GM23338 (cell line): ENCODE data around the gene FAM222A. TPM values are rescaled to one million over a fixed set of nuclear protein-coding genes. Genes with fewer than 3 reads are reported as not detected.

Experiments
- ATAC-seq: fragments of 200-7000 bp; cut with Tn5 transposase; 3 replicates; pipeline ENCODE4 v1.9.1; 2020
- DNase-seq: peaks from one replicate; pipeline ENCODE4 v3.0.0-alpha.2; 2015; ENCODE audit warnings: low spot score
- H2AFZ ChIP-seq: fragments of 200-600 bp; sonication (generic); 2 replicates; pipeline ENCODE4 v1.8.0; 2016; ENCODE audit warnings: antibody characterized with exemption, mild to moderate bottlenecking, moderate library complexity
- H3F3A ChIP-seq: fragments of 200-600 bp; sonication (generic); replicated peaks from 2 replicates; pipeline ENCODE4 v1.8.0; 2017; ENCODE audit warnings: antibody characterized with exemption, mixed run types, low read depth
- H3K27ac ChIP-seq: fragments of 200-600 bp; sonication (generic); 2 replicates; pipeline ENCODE4 v1.6.1; 2016; ENCODE audit warnings: low read depth
- H3K27me3 ChIP-seq: fragments of 200-600 bp; sonication (generic); 2 replicates; pipeline ENCODE4 v1.8.0; 2016; ENCODE audit warnings: mild to moderate bottlenecking, mixed run types, moderate library complexity; ENCODE audit not compliant: insufficient read depth
- H3K36me3 ChIP-seq: fragments of 200-600 bp; sonication (generic); 2 replicates; pipeline ENCODE4 v1.8.0; 2016; ENCODE audit warnings: mild to moderate bottlenecking; ENCODE audit not compliant: insufficient read depth
- H3K4me1 ChIP-seq: fragments of 200-600 bp; sonication (generic); 2 replicates; pipeline ENCODE4 v1.8.0; 2016; ENCODE audit warnings: mild to moderate bottlenecking, moderate library complexity; ENCODE audit not compliant: insufficient read depth
- H3K4me2 ChIP-seq: fragments of 200-600 bp; sonication (generic); 2 replicates; pipeline ENCODE4 v1.7.1; 2017; ENCODE audit warnings: mixed run types
- H3K4me3 ChIP-seq: fragments of 200-600 bp; sonication (generic); 2 replicates; pipeline ENCODE4 v1.6.1; 2016; ENCODE audit warnings: mixed run types
- H3K79me2 ChIP-seq: fragments of 200-600 bp; sonication (generic); replicated peaks from 2 replicates; pipeline ENCODE4 v1.8.0; 2017; ENCODE audit warnings: mild to moderate bottlenecking; ENCODE audit not compliant: insufficient read depth
- H3K9me2 ChIP-seq: fragments of 200-600 bp; sonication (generic); 2 replicates; pipeline ENCODE4 v1.8.0; 2017; ENCODE audit not compliant: insufficient read depth
- H4K20me1 ChIP-seq: fragments of 200-600 bp; sonication (generic); replicated peaks from 2 replicates; pipeline ENCODE4 v1.8.0; 2017; ENCODE audit warnings: mild to moderate bottlenecking; ENCODE audit not compliant: insufficient read depth
- H3K27ac Mint-ChIP-seq: 2 replicates; pipeline ENCODE4 v1.8.0; 2020; ENCODE audit warnings: inconsistent platforms, mild to moderate bottlenecking, moderate library complexity, mixed read lengths
- H3K27me3 Mint-ChIP-seq: 3 replicates; pipeline ENCODE4 v1.8.0; 2022; ENCODE audit warnings: low read depth, mild to moderate bottlenecking, moderate library complexity, mixed read lengths, inconsistent platforms; ENCODE audit not compliant: insufficient read depth, poor library complexity
- H3K36me3 Mint-ChIP-seq: 3 replicates; pipeline ENCODE4 v1.8.0; 2021; ENCODE audit warnings: low read depth, mild to moderate bottlenecking, inconsistent platforms, moderate library complexity, mixed read lengths
- H3K4me1 Mint-ChIP-seq: 3 replicates; pipeline ENCODE4 v1.8.0; 2020; ENCODE audit warnings: mild to moderate bottlenecking, inconsistent platforms, mixed read lengths
- H3K4me3 Mint-ChIP-seq: 3 replicates; pipeline ENCODE4 v1.8.0; 2021; ENCODE audit warnings: moderate library complexity, mild to moderate bottlenecking, inconsistent platforms, mixed read lengths
- H3K9me3 Mint-ChIP-seq: 3 replicates; pipeline ENCODE4 v1.8.0; 2020; ENCODE audit warnings: moderate library complexity, mild to moderate bottlenecking, inconsistent platforms, mixed read lengths
- CREB1 ChIP-seq: fragments of 250-450 bp; sonication (Bioruptor Pico); IDR thresholded peaks from 2 replicates; pipeline ENCODE4 v1.5.0; 2020; ENCODE audit warnings: low read depth, mild to moderate bottlenecking, moderate library complexity
- CTCF ChIP-seq, 2 experiments: fragments of 200-600 bp in 1 of 2; sonication (generic) in 1 of 2; conservative IDR thresholded peaks; 2 replicates each; pipeline versions ENCODE4 v1.5.1 to v1.6.1; 2016 to 2017; ENCODE audit warnings: antibody characterized with exemption in 2 of 2, low read depth in 2 of 2, mild to moderate bottlenecking in 2 of 2, moderate library complexity in 1 of 2
- ETS1 ChIP-seq: IDR thresholded peaks from 2 replicates; pipeline ENCODE4 v1.6.1; 2016; ENCODE audit warnings: antibody characterized with exemption
- EZH2 ChIP-seq: fragments of 200-600 bp; sonication (generic); IDR thresholded peaks from one replicate; pipeline ENCODE4 v1.8.0; 2017; ENCODE audit warnings: antibody characterized with exemption, mild to moderate bottlenecking, low read depth; ENCODE audit not compliant: unreplicated experiment
- EZH2phosphoT487 ChIP-seq: fragments of 200-600 bp; sonication (generic); IDR thresholded peaks from one replicate; pipeline ENCODE4 v1.8.1; 2018; ENCODE audit warnings: antibody characterized with exemption; ENCODE audit not compliant: unreplicated experiment
- JUNB ChIP-seq: IDR thresholded peaks from one replicate; pipeline ENCODE4 v1.6.1; 2016; ENCODE audit warnings: antibody characterized with exemption; ENCODE audit not compliant: unreplicated experiment
- NANOG ChIP-seq: IDR thresholded peaks from 2 replicates; pipeline ENCODE4 v1.6.1; 2016; ENCODE audit warnings: antibody characterized with exemption, borderline replicate concordance
- POLR2AphosphoS5 ChIP-seq: IDR thresholded peaks from 2 replicates; pipeline ENCODE4 v1.6.1; 2016; ENCODE audit warnings: antibody characterized with exemption, low read depth
- REST ChIP-seq: IDR thresholded peaks from one replicate; pipeline ENCODE4 v1.6.1; 2018; ENCODE audit warnings: antibody characterized with exemption; ENCODE audit not compliant: unreplicated experiment
- STAT1 ChIP-seq: IDR thresholded peaks from one replicate; pipeline ENCODE4 v1.6.1; 2016; ENCODE audit warnings: antibody characterized with exemption; ENCODE audit not compliant: unreplicated experiment
- ZNF114 ChIP-seq: fragments of 250-450 bp; sonication (Bioruptor Pico); IDR thresholded peaks from 2 replicates; pipeline ENCODE4 v1.5.0; 2020; ENCODE audit warnings: mild to moderate bottlenecking, moderate library complexity
- ZNF331 ChIP-seq: fragments of 250-450 bp; sonication (Bioruptor Pico); IDR thresholded peaks from 2 replicates; pipeline ENCODE4 v1.5.0; 2020; ENCODE audit warnings: low read depth, mild to moderate bottlenecking, moderate library complexity
- polyA plus RNA-seq: library from polyadenylated mRNA; unstranded; fragments of >200 nt; fragmentation: Nextera tagmentation; extraction: Ambion mirVana; gene quantifications from 2 replicates; pipeline ENCODE4 v1.2.1, GENCODE V29; 2016
- total RNA-seq: library from RNA; depleted of rRNA; stranded (reverse); fragments of >200 nt; shearing (Covaris generic); gene quantifications from 2 replicates; pipeline ENCODE4 v1.2.3, GENCODE V29; 2014

Gene FAM222A
- total and polyA plus RNA-seq, 2 experiments from 2014 or later: 0.78 to 2.1 TPM

- TF ChIP-seq EZH2 (no peak), REST (no peak), ZNF331 (CRISPR knock-in tag) (no peak), ETS1 (no peak), POLR2AphosphoS5 (no peak), ZNF114 (CRISPR knock-in tag) (no peak), STAT1 (no peak), NANOG (no peak), EZH2phosphoT487 (no peak), JUNB (no peak)
Observed at GRCh38 chr12:109815225-109815624, 101.6 kb downstream of the FAM222A start (continued).

GRCh38 chr12:109815757-109816617 lies 102.4 kb downstream of the FAM222A start:
- H3K4me3 ChIP-seq: no peak overlapping the region
- H3K27ac ChIP-seq: no peak overlapping the region
- H2AFZ ChIP-seq: no peak overlapping the region
- Mint-ChIP-seq H3K27me3 (no peaks in the 10 kb centered on the region), H3K4me1 (no peaks in the 10 kb centered on the region), H3K27ac (no peak overlapping the region), H3K36me3 (no peaks in the 10 kb centered on the region), H3K4me3 (no peak overlapping the region), H3K9me3 (no peaks in the 10 kb centered on the region)
- no peak overlapping the region for H3K4me2 ChIP-seq
- H3K4me1 ChIP-seq: no peaks in the 10 kb centered on the region
- DNase-seq (no peak), ATAC-seq (no peak)
- 0 out of 2 replicates have a peak, but pooled peaks cover 7% of the 10 kb centered on the region for H3K9me2 ChIP-seq
- H3F3A ChIP-seq: no peaks in the 10 kb centered on the region
- H4K20me1 ChIP-seq: no peaks in the 10 kb centered on the region
- H3K79me2 ChIP-seq: no peaks in the 10 kb centered on the region
- H3K36me3 ChIP-seq: no peaks in the 10 kb centered on the region
- H3K27me3 ChIP-seq: no peaks in the 10 kb centered on the region
- TF ChIP-seq STAT1: no peak
- TF ChIP-seq ZNF331 (CRISPR knock-in tag): no peak
- no peak for TF ChIP-seq CTCF (conservative IDR thresholded peaks at IDR 0.05; ENCODE audit: low read depth in 2 of 2)
- TF ChIP-seq EZH2phosphoT487: no peak
- TF ChIP-seq CREB1 (CRISPR knock-in tag): no peak
- TF ChIP-seq POLR2AphosphoS5: no peak
- no peak for TF ChIP-seq ETS1
- TF ChIP-seq JUNB: no peak
- no peak for TF ChIP-seq ZNF114 (CRISPR knock-in tag)
- no peak for TF ChIP-seq NANOG
